Testis (tissue), 3 donors: ENCODE data around the gene SULT2B1. TPM values are rescaled to one million over a fixed set of nuclear protein-coding genes. Genes with fewer than 3 reads are reported as not detected.

Source experiments
- DNase-seq: peaks from one replicate; pipeline ENCODE4 v3.0.0-alpha.2; 2019
- H3K27ac ChIP-seq, 2 donors: fragments of 200-600 bp; sonication (generic); one replicate each; pipeline ENCODE4 v1.5.1; 2019
- H3K27me3 ChIP-seq: fragments of 200-600 bp; sonication (generic); one replicate; pipeline ENCODE4 v1.5.1; 2019
- H3K36me3 ChIP-seq: fragments of 200-600 bp; sonication (generic); one replicate; pipeline ENCODE4 v1.5.1; 2017; ENCODE audit warnings: low read depth; ENCODE audit errors: missing control alignments
- H3K4me1 ChIP-seq: fragments of 200-600 bp; sonication (generic); one replicate; pipeline ENCODE4 v1.5.1; 2019
- H3K4me3 ChIP-seq, 2 donors: fragments of 200-600 bp; sonication (generic); one replicate each; pipeline ENCODE4 v1.5.1; 2017 to 2019
- H3K9me3 ChIP-seq: fragments of 200-600 bp; sonication (generic); one replicate; pipeline ENCODE4 v1.5.1; 2017
- POLR2A ChIP-seq: fragments of 450-650 bp; IDR thresholded peaks from one replicate; pipeline ENCODE4 v1.6.1; 2017; ENCODE audit warnings: antibody characterized with exemption, mild to moderate bottlenecking, moderate library complexity
- WGBS, 2 donors: methylation state at CpG; one replicate each; pipeline ENCODE4 v1.1.5; 2018; 5-methylcytosine and 5-hydroxymethylcytosine counted together
- intact Hi-C: fragments of 100-400 bp; cut with DNase I; formaldehyde crosslinking; loops from one replicate; pipeline ENCODE4 v1.15.1; 2023; ENCODE audit warnings: low total_unique reads
- polyA plus RNA-seq: library from polyadenylated mRNA; stranded (reverse); fragments of 350-450 nt; fragmentation: Illumina TruSeq; extraction: RNeasy Lipid Tissue Mini Kit (QIAGEN cat#74804); gene quantifications from one replicate; pipeline ENCODE4 v1.2.3, GENCODE V29; 2014; ENCODE audit warnings: low read depth, low replicate concordance; ENCODE audit not compliant: insufficient read depth
- total RNA-seq, 2 donors: library from RNA; depleted of rRNA; stranded (reverse); fragments of >200 nt; gene quantifications; one replicate each; pipeline ENCODE4 v1.2.3, GENCODE V29; 2016
- TF ChIP-seq, protein P1 (sequence below), 3 experiments: fragments of 450-650 bp in 2 of 3; fragments of 200-600 bp in 1 of 3; sonication (generic) in 1 of 3; IDR thresholded peaks; one replicate each; pipeline ENCODE4 v1.5.1; 2016 to 2019; ENCODE audit warnings: antibody characterized with exemption in 3 of 3, mild to moderate bottlenecking in 2 of 3, moderate library complexity in 1 of 3

The SULT2B1 gene
- total and polyA plus RNA-seq, 3 donors from 2014 or later = 1.0 to 1.4 (median 1.1) TPM

DNA sequence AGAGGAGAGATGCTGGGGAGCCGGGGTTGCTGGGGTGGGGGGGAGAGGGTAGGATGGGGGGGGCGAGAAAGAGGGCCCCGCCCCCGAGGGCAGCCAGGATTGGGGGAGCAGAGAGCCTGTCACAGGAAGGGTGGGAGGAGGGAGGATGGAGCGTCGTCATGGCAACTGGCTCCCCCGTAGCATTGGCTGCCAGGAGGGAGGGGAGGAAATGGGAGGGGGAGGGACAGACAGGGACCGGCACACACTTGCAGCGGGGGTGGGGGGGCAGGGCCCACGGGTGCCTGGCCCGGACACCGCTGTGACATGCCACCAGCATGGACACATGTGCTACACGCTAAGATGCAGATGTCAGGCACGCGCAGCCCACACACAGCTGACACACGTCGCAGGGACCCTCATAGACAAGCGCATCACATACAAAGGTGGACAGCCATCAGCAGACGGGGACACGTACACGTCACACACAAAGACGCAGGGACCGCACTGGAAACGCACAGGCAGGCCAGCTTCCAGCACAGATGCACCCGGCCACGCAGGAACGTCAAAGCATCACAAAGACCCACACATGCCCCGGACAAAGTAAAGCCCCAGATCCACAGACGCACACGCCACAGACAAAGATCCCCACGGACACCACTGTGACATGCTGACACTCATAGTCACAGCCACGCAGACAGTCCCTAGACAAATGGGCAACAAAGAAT, 40.0 kb upstream of the SULT2B1 start, which contains the start of gene LMTK3:
Gene LMTK3, minus strand, starts transcription at position 36 of the 704 bp plus-strand sequence. CDS start 259 bp downstream, outside the sequence.
- peak; percentile 58 for DNase-seq
- TF ChIP-seq, protein P1, sequence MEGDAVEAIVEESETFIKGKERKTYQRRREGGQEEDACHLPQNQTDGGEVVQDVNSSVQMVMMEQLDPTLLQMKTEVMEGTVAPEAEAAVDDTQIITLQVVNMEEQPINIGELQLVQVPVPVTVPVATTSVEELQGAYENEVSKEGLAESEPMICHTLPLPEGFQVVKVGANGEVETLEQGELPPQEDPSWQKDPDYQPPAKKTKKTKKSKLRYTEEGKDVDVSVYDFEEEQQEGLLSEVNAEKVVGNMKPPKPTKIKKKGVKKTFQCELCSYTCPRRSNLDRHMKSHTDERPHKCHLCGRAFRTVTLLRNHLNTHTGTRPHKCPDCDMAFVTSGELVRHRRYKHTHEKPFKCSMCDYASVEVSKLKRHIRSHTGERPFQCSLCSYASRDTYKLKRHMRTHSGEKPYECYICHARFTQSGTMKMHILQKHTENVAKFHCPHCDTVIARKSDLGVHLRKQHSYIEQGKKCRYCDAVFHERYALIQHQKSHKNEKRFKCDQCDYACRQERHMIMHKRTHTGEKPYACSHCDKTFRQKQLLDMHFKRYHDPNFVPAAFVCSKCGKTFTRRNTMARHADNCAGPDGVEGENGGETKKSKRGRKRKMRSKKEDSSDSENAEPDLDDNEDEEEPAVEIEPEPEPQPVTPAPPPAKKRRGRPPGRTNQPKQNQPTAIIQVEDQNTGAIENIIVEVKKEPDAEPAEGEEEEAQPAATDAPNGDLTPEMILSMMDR (IDR thresholded peaks at IDR 0.05) = no peak
- no peak for TF ChIP-seq POLR2A
- peaks cover 8% of the 10 kb centered on the region for H3K4me1 ChIP-seq
- no peaks in the 10 kb centered on the region for H3K36me3 ChIP-seq
- H3K9me3 ChIP-seq = no peaks in the 10 kb centered on the region
- no peaks in the 10 kb centered on the region for H3K27me3 ChIP-seq
- no peak within 1 kb of the TSS for H3K27ac ChIP-seq
- peak within 1 kb of the TSS in 1 of 2 donors; percentile 26 for H3K4me3 ChIP-seq
- intact Hi-C loops = no loop called here
- 6% methylated on average over 25 to 29 of the region's 32 CpGs for WGBS, 2 donors

DNA sequence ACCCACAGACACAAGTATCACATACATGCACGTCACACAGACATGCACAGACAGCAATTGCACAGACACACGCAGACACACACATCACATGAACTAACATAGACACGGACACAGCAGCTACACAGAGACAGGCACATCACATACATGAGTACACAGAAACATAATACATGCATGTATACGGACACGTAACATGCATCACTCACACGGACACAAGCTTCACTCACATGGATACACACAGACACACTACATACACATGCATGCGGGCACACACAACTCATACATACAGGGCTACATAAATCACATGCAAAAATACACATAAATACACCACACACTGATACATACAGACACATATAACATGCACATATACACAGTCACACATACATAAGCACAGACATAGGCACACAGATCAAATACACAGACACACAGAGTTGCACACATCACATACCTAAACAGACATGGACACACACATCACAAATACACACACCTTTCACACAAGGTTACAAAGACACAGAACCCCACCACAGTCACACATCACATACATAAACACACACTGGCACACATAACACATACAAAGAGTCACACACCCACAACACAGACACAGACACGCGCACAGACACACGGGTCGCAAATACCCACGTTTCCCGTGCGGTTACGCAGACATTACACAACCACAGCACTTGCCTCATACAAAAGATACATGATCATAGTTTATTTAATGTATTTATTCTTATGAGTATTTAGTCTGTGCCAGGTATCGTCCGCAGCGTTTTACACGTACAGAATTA, 39.3 kb upstream of the SULT2B1 start:
- intact Hi-C loops = no loop called here
- Histone ChIP-seq H3K27me3 (no peaks in the 10 kb centered on the region), H3K36me3 (no peaks in the 10 kb centered on the region), H3K4me1 (peaks cover 8% of the 10 kb centered on the region), H3K27ac (no peak overlapping the region), H3K9me3 (no peaks in the 10 kb centered on the region), H3K4me3 (no peak overlapping the region)
- TF ChIP-seq POLR2A = no peak
- TF ChIP-seq, protein P1 (IDR thresholded peaks at IDR 0.05) = no peak
- 32 to 39% methylated on average over 18 to 19 of the region's 19 CpGs for WGBS, 2 donors
- DNase-seq = no peak

DNA sequence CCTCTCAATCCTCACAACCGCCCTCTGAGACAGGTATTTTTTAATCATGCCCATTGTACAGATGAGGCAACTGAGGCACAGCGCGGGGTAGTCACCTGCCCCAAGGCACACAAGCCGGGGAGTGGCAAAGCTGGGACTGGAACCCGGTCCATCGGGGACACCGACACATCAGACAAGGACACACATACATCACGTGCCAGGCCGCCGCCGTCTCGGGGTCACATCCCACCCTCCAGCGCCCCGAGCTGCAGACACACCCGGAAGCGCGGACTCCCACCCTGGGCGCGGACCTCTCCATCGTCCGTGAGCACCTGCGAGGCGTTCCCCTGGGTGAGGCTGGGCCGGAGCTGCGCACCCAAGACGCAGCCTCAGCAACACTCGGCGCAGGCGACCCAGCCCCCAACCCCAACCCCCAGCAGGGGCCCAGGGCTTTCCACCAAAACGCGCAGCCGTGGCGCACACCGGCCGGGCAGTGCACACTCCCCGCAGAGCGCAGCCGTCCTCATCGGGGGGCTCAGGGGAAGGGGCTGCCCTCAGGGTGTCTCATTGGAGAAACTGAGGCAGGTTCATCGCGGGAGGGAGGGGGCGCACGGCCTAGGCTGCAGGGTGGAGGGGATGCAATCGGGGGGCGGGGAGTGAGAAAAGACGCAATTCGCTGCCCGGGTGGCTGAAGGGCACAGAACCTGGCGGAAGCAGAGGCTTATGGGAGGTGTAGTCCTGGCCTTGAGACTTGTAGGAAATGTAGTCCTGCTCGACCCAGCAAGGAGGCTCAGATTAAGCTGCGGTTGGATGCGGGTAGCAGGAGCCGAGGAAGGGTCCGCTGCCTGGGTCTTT, 38.5 kb upstream of the SULT2B1 start:
- Histone ChIP-seq H3K27ac (no peak overlapping the region), H3K4me1 (peaks cover 8% of the 10 kb centered on the region), H3K9me3 (no peaks in the 10 kb centered on the region), H3K27me3 (no peaks in the 10 kb centered on the region), H3K36me3 (no peaks in the 10 kb centered on the region), H3K4me3 (peak overlapping the region; percentile 36 to 53)
- no peak for TF ChIP-seq POLR2A
- TF ChIP-seq, protein P1 (IDR thresholded peaks at IDR 0.05) = no peak
- DNase-seq = peak; percentile 82
- 1 to 3% methylated on average over 16 to 53 of the region's 54 CpGs for WGBS, 2 donors
- intact Hi-C loops = no loop called here

DNA sequence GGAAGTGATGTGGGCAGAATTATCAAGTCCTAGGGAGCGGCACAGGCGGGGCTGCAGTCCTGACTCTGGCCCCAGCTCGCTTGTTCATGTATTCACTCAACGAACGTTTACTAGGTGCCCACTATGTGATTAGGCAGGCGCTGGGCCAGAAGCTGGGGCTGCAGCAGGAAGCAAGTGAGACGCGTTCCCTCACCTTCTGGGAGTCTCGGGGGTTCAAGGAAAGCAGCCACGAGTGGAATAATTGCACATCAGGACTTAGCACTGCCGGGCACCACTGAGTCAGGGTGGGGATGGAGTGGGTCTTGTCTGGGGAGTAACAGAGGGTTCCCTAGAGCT, 37.9 kb upstream of the SULT2B1 start:
- 25 to 36% methylated on average over 11 of the region's 11 CpGs for WGBS, 2 donors
- TF ChIP-seq, protein P1 (IDR thresholded peaks at IDR 0.05) = no peak
- no peak for TF ChIP-seq POLR2A
- Histone ChIP-seq H3K4me3 (peak overlapping the region in 1 of 2 donors; percentile 53), H3K36me3 (no peaks in the 10 kb centered on the region), H3K27me3 (no peaks in the 10 kb centered on the region), H3K27ac (no peak overlapping the region), H3K9me3 (no peaks in the 10 kb centered on the region), H3K4me1 (peaks cover 8% of the 10 kb centered on the region)
- intact Hi-C loops = no loop called here
- DNase-seq = no peak
